Uterus (tissue), 2 donors: ENCODE measurements around the gene NDN.

Experiments
- CTCF ChIP-seq, 4 experiments: fragments of 200-600 bp in 2 of 4; fragments of 450-650 bp in 2 of 4; sonication (generic) in 2 of 4; IDR thresholded peaks; one replicate each; pipeline ENCODE4 v1.5.1; 2016 to 2019; ENCODE audit warnings: antibody characterized with exemption in 4 of 4, mild to moderate bottlenecking in 2 of 4, moderate library complexity in 1 of 4
- POLR2A ChIP-seq, 2 donors: fragments of 450-650 bp; IDR thresholded peaks; one replicate each; pipeline ENCODE4 v1.6.1; 2016; ENCODE audit warnings: antibody characterized with exemption in 2 of 2, mild to moderate bottlenecking in 1 of 2, moderate library complexity in 1 of 2

- TF ChIP-seq CTCF (IDR thresholded peaks at IDR 0.05) (no peak), POLR2A (IDR thresholded peaks at IDR 0.05) (no peak)
These were observed 42.3 kb downstream of the NDN start for GRCh38 chr15:23644829-23645228.
